Stimulated activated CD8-positive, alpha-beta memory T cell treated with anti-CD3 and anti-CD28 coated beads, Interleukin-12 subunit alpha, Interleukin-12 subunit beta, amount 100 ng/mL, for 4 hours (primary cell): ENCODE data around the gene SMYD3.
"Not testable (repeated sequence)": the region's sequence is repeated elsewhere in the genome, so short reads cannot be mapped to it uniquely, and the experiment has no call there.

Experiments
- DNase-seq: peaks from one replicate; pipeline ENCODE4 v3.0.0-alpha.2; 2020; ENCODE audit warnings: low read depth

SMYD3 gene

DNA sequence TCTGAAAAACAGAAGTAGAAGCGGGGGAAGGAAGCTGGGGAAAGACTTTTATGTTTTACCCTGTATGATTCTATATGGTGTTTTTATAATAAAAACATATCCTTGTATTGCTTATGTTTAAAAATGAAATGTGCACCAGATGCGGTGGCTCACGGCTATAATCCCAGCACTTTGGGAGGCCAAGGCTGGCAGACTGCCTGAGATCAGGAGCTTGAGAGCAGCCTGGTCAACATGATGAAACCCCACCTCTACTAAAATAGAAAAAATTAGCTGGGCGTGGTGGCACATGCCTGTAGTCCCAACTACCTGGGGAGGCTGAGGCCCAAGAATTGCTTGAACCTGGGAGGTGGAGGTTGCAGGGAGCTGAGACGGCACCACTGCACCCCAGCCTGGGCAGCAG lies 155.4 kb downstream of the SMYD3 start:
- no peak for DNase-seq

DNA sequence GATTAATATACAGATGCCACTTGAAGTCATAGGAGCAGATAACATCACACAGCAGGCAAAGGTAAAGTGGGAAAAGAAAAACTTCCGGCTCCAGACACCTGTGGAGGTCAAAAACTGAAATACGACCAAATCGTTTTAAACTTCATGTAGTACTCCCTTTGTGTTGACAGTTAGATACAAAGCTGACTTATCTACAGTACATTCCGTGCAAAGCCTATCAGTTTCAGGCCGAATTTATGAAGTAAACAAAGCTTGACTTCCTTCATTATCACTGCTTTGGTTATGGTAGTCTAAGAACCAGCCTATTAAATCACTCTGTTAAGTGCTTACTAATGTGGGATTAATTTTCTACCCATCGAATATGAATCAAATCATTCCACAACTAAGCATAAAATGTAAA lies 156.3 kb downstream of the SMYD3 start:
- no peak for DNase-seq

DNA sequence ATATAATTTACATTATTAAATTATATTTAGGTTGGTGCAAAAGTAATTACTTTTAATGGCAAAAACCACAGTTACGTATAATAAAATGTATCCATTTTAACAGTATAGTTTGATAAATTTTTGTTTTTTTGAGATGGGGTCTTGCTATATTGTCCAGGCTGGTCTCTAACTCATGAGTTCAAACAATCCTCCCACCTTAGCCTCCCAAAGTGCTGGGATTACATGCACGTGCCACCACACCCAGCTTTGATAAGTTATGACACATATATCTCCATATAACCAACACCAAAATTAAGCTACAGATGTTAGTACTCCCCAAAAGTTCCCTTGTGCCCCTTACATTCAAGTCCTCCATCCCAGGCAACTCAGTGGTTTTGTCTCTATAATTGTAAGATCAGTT lies 163.1 kb downstream of the SMYD3 start:
- DNase-seq, result no peak

DNA sequence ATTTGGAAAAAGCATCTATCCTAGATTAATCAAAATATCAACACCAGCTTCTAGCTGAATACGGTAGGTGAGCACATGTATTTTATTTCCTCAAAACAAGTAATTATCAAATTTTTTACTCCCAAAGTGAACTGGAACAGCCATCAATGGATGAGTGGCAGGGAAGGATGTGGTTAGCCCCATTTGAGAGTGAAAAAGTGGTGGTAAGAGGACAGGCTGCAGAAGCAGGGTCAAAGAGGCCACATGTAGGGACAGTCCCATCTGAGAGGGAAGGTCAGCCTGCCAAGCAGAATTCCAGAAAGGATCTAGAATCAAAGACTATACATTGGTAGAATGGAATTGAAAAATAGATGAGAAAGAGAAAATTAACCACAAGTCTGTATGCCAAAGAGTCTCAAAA lies 163.8 kb downstream of the SMYD3 start:
- no peak for DNase-seq

DNA sequence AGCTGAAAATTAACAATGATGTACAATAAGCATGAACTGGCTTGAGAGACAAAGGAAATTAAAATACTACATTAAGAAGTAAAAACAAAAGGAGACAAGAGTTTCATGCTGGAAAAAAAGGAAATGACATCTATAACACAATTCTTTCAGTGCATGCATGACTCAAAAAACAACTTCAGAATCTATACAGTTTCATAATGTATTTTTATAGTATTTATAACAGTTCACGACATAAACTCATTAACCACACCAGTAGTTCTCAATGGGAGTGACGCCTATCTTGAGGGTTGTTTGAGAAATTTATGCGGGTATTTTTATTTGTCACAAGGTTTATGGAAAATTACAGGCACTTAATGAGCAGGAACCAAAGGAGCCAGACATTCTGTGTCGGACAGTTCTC lies 168.5 kb downstream of the SMYD3 start:
- DNase-seq, result no peak

DNA sequence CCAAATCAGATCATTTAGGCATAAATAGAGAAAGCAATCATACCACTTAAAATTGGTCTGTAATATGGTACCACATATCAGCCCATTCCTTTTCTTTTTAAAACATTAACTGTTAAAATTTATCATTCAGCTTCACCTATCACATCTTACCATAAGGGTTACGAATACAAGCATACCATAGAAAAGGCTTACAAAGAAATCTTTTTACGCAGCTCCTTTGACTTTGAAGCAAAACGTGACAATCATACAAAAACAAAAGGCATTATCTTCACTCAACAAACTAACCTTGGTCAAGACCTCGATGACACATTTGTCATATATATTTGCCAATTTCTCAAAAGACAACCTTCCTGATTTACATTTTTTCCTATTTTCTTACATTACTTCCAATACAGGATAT lies 169.0 kb downstream of the SMYD3 start:
- DNase-seq, result no peak

DNA sequence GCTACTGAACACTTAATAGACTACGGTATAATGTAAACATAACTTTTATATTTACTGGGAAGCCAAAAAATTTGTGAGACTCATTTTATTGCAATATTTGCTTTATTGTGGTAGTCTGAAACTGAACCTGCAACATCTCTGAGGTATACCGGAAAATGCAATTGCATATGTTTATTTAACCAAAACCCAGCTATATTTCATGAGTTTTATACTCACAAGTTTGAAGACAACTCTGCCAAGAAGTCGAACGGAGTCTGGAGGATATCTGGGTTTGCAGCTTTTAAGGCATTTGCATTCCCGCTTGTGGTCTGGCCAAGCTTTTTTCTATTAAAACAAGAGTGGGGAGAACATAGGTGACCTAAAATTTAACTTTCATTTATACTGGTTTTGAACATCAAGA lies 171.9 kb downstream of the SMYD3 start:
- no peak for DNase-seq

DNA sequence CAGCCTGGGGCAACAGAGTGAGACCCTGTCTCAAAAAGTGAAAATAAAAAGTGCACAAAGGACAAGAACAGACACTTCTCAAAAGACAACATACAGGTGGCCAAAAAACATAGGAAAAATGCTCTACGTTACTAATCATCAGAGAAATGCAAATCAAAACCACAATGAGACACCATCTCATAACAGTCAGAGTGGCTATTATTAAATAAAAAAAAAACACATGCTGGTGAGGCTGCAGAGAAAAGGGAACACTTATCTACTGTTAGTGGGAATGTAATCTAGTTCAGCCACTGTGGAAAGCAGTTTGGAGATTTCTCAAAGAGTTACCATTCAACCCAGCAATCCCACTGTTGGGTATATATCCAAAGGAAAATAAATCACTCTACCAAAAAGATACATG lies 173.2 kb downstream of the SMYD3 start:
- no peak for DNase-seq

DNA sequence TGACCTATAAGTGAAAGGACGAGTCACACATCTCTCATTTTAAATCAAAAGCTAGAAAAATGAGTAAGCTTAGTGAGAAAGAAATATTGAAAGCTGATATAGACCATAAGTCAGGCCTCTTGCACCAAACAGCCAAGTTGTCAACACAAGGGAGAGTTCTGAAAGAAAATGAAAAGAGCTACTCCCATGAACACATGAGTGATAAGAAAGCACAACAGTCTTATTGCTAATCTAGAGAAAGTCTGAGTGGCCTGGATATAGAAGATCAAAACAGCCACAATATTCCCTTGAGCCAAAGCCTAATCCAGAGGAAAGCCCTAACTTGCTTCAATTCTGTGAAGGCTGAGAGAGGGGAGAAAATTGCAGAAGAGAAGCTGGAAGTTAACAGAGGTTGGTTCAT lies 175.0 kb downstream of the SMYD3 start:
- DNase-seq, result no peak

DNA sequence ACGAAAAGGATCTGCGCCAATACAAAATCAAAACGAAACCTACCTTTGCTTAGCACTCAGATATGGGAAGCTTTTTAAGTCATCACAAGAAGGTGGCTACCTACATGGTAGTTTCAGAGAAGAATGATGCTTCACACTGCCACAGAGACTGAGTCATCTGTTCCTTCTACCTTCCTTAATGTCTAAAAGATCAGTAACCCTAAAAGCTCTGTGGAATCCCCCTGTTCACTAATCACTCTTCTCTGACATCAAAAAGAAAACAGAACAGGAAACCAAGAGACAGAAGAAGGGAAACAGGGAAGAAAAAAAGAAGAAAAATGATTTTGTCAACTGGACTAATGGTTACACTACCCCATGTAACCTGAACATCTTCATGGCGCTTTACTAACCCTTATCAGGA lies 177.2 kb downstream of the SMYD3 start:
- DNase-seq, result no peak

DNA sequence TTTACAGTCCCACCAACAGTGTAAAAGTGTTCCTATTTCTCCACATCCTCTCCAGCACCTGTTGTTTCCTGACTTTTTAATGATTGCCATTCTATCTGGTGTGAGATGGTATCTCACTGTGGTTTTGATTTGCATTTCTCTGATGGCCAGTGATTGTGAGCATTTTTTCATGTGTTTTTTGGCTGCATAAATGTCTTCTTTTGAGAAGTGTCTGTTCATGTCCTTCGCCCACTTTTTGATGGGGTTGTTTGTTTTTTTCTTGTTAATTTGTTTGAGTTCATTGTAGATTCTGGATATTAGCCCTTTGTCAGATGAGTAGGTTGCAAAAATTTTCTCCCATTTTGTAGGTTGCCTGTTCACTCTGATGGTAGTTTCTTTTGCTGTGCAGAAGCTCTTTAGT lies 177.8 kb downstream of the SMYD3 start:
- DNase-seq, result not testable (repeated sequence)

DNA sequence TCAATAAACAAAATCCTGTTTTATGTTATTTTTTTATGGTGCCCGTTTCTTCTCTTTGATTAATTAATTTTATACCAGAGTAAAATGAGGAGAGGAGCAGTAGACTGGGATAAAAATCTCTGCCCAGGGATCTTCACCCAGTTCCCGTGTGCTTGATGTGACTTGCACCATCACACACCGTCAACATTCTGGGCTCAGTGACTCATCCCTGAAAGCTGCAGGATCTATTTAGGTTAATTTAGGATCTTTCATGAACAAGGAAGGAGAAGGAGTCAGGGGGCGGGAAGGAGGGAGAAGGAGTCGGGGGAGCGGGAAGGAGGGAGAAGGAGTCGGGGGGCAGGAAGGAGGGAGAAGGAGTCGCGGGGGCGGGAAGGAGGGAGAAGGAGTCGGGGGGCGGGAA lies 182.4 kb downstream of the SMYD3 start:
- DNase-seq, result no peak

DNA sequence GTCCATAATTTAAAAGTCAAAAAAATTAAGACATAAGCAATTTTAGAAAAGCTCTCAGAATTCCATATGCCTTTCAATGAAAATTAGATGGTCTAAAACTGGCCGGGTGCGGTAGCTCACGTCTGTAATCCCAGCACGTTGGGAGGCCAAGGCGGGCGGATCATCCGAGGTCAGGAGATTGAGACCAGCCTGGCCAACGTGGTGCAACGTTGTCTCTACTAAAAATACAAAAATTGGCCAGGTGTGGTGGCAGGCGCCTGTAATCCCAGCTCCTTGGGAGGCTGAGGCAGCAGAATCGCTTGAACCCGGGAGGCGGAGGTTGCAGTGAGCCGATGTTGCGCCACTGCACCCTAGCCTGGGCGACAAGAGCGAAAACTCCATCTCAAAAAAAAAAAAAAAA lies 183.0 kb downstream of the SMYD3 start:
- not testable (repeated sequence) for DNase-seq

DNA sequence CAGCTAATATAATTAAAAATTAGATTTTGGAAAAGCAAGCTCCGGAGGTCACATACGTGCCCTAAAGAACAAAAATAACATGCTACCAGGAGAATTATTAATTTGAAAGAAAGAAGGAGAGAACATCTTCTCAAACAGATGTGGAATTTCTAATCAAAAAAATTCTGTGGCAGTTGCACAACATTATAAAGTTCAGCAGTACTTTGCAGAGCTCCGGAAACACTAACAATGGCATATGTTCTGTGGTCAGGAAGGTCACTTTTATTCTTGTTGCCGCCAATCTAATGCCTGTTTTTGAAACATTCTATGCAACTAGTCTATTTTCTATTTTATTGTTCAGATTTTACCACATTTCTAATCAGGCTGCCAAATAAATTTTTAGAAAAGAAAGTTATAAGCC lies 186.8 kb downstream of the SMYD3 start:
- DNase-seq, result no peak

DNA sequence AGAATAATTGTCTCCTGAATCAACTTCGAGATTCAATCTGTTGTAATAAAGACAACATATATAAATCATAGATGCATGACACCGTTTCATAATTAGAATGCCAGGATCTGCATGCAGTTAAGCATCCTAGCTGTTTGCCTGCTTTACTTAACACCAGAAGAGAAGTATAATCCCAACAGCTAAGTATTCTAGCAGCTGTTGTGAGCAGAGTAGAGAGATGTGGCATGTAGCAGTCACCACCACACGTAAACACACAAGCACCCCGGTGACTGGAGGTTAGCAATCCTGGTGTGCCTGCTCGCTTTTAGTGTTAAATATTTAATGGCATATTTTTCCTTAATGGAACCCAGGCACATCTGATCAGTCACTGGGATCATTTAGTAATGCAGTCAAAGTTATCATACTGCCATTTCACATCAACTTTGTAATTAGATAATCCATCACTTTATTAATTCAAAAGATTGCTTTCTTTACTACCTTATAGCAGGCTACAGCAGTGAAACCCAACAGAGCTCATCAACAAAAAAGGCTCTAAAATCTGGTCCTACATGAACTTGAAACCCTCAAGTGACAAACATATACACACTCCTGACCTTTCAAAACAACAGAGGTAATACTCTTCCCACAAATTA lies 187.9 kb downstream of the SMYD3 start:
- DNase-seq, result no peak

DNA sequence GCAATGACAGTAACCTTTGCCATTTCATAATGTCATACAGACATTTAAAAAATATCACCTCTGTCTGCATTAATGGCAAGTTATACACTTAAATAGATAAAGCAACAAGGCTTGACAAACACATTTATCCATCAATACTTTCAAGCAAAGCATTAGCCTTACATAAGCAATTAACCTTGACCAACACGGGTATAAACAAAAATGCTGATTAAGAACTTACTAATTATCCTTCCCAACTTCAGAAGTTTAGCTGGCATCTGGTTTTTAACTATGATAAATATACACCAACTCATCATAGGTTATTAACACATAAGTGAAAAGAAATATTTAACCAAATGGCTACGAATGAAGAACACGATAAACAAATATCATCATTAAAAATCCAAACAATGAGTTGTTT lies 188.5 kb downstream of the SMYD3 start:
- no peak for DNase-seq

DNA sequence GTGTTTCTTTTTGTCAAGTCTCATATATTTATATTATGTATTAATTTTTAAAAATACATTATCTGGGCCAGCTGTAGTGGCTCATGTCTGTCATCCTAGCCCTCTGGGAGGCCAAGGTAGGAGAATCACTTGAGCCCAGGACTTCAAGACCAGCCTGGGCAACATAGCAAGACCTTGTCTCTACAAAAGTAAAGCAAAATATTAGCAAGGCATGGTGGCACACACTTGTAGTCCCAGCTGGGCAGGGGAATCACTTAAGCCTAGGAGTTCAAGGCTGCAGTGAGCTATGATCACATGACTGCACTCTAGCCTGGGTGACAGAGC lies 189.1 kb downstream of the SMYD3 start:
- no peak for DNase-seq

DNA sequence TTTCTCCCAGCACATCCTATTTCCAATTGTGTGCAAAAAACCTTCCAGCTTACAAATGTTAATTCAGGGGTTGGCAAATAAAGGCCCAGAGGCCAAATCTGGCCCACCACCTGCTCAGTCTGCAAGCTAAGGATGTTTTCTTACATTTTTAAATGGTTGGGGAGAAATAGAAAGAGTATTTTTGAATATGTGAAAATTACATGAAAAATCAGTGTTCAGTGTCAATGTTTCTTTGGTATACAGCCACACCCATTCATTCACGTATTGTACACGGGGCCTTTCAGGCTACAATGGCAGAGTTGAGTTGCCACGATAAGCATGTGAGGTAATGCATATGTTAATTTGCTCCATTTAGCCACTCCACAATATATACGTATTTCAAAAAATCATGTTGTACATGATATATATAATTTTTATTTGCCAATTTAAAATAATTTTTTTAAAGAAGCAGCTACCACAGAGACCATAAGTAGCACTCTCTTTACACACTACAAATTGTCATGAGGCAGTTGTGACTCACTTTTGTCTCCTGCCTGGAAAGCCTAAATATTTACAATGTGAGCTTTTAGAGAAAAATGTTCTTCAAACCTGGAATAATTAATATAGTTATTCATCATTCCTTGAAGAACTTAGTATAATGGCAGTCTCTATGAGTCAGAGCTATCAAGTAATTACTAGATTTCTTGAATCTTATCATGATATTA lies 189.6 kb downstream of the SMYD3 start:
- DNase-seq, result no peak

DNA sequence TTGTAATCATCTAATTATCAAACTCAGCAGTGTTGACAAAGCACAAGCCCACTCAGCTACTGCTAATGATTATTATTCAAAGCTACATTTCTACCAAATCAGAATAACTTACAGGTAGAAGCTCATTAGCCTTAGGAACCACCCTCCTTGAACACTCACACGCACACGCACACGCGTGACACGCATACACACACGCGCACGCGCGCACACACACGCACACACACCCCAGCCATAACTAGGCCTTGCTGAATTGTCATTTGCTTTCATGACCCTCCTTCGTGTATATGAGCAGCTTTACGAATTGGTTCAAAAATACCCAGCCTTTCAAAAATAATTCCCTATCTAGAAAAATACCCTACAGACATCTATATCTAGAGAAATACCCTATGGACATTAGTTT lies 195.6 kb downstream of the SMYD3 start:
- DNase-seq, result no peak

DNA sequence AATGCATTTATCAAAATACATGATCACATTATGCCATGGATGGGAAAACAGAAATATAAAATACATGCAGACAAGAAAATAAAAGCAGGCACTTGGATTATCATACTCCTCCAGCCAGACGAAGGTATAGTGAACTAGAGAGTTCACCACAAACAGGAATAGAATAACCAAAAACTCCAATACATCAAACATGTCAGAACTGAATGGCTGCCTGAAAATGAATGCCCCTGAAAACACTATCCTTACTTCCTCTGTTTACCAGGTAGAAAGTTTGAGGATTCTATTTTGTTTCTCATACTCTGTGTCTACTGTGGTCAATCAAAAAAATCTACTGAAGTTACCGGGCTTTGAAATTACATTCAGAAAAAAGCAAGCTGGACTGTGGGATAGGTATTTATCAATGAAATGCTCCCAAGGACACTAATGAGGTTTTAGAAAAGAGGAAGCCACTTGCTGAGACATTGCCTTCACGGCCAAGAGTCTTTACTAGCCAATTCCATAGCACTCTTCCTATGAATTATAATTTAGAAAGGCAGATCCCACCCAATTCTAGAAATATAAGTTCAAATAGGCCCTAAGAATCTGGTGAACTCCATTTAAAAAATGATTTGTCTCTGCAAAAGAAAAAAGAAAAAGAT lies 197.7 kb downstream of the SMYD3 start:
- DNase-seq, result no peak

DNA sequence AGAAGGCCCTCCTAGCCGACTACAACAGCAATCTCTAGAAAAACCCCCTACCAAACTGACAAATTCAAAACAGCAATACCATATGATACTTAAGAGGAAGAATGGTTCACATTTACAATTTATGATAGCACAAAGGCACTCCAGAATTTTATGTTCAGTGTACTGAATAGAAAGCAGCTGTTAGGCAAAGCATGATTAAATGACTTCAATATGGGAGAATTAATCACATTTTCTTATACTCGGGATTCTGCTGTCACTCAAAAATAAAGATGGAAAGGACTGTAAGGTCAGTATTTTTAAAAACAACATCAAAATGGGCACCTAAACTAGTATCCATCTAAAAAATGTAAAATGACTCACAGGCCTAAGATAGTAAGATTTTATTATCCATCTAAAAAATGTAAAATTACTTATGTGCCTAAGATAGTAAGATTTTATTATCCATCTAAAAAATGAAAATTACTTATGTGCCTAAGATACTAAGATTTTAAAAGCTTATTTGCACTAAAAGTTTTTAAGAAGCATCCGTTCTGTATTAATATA lies 198.5 kb downstream of the SMYD3 start:
- no peak for DNase-seq

DNA sequence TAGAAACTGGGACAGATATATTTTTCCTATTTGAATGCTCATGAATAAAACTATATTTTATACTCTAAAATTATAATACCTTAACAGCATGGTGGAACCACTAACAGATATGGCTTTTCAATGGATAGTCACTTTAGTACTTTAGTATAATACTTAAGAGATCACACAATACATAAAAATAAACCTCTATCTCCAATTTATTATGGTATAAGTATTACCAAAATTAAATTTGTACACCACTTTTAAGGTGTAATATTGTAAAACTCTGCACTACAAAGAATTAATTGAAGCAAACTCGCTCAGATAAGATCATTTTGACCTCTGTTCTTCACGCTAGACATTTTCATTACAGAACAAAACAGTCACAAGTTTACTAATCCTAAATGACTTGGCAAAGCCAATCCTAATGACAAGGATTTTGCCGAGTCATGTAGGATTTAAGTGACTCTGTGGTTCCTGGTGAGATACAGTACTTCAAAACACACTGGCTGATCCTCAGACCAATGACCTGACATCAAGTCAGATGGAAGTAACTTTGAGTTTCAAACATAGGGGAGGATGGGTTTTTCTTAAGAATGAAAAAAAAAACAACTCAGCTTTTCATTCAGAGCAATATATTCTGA lies 200.6 kb downstream of the SMYD3 start:
- no peak for DNase-seq
